Measurements from ENCODE around the gene TBC1D16.
A peak's percentile ranks its signal among the peaks of the same experiment; 100 is the strongest.

The TBC1D16 gene

GRCh38 chr17:79948406-79948944, 87.2 kb downstream of the TBC1D16 start:
- DNase-seq: no peak

- no peak for DNase-seq
Observed at GRCh38 chr17:79947351-79948031, 88.2 kb downstream of the TBC1D16 start.

- DNase-seq: no peak
Observed at GRCh38 chr17:79946352-79947231, 89.1 kb downstream of the TBC1D16 start.

GRCh38 chr17:79945591-79946255, 89.9 kb downstream of the TBC1D16 start:
- no peak for DNase-seq

GRCh38 chr17:79944821-79945391, 90.8 kb downstream of the TBC1D16 start:
- DNase-seq: no peak

GRCh38 chr17:79944251-79944812, 91.3 kb downstream of the TBC1D16 start:
- DNase-seq: no peak

- DNase-seq: no peak
Observed at GRCh38 chr17:79943347-79944241, 92.1 kb downstream of the TBC1D16 start.

GRCh38 chr17:79942591-79943346, 92.9 kb downstream of the TBC1D16 start:
- DNase-seq: peak; percentile 9

GRCh38 chr17:79942011-79942405, 93.7 kb downstream of the TBC1D16 start:
- no peak for DNase-seq

- no peak for DNase-seq
Observed at GRCh38 chr17:79941088-79942010, 94.3 kb downstream of the TBC1D16 start.

GRCh38 chr17:79940459-79941087, 95.1 kb downstream of the TBC1D16 start:
- DNase-seq: no peak

- DNase-seq: no peak
Observed at GRCh38 chr17:79939755-79940458, 95.8 kb downstream of the TBC1D16 start.

GRCh38 chr17:79939094-79939435, 96.6 kb downstream of the TBC1D16 start:
- DNase-seq: no peak

GRCh38 chr17:79938336-79939093, 97.2 kb downstream of the TBC1D16 start:
- no peak for DNase-seq

- DNase-seq: no peak
Observed at GRCh38 chr17:79937391-79938335, 98.0 kb downstream of the TBC1D16 start.

GRCh38 chr17:79936641-79937381, 98.9 kb downstream of the TBC1D16 start:
- no peak for DNase-seq

Measured in suppressor macrophage treated with lipopolysaccharide for 4 hours (primary cell).